HG03045 (cell line): ENCODE data around the gene RGS6.

Source experiments
- ATAC-seq: cut with Tn5 transposase; IDR thresholded peaks from one replicate; pipeline ENCODE4 v1.9.1; 2021; ENCODE audit warnings: mild to moderate bottlenecking, moderate library complexity; ENCODE audit not compliant: unreplicated experiment

Gene RGS6

GRCh38 chr14:72013721-72014345 lies 81.6 kb downstream of the RGS6 start:
- ATAC-seq = no peak

DNA sequence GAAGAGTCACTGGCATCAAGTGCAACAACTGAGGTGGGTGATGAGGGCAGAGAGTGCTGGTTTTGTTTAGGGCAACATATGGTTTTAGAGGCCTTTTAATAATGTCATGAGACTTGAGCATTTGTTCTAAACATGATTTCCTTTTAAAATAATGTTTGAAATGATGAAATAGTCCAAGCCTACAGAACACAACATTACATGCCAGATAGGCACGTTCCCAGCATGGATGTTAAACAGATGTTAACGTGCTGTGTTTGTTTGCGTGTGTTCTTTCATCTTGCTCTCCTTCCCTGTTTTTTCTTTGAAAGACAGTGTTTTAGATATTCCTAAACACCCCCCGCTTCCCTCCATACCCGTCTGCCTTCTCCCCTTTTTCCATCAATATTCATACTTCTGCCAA lies 82.3 kb downstream of the RGS6 start:
- ATAC-seq = no peak

- no peak for ATAC-seq
Observed at GRCh38 chr14:72017290-72017689, 85.1 kb downstream of the RGS6 start.

GRCh38 chr14:72023128-72024042 lies 91.2 kb downstream of the RGS6 start:
- no peak for ATAC-seq

DNA sequence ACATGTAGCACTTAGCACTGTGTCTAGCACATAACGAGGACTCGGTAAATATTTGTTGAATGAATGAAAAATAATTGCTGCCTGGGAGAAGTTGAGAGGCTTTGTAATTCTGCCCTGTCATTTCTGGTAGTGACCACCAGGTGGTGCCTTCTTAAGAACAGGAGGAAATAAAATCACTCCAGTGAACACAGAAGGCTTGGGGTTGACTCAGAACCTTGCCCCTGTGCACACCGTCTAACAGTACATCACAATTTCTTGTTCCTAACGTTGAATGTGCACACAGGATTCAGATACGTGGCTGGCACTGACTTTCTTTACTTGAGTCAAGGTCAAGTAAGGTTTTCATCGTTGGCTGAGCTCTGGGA lies 91.8 kb downstream of the RGS6 start:
- no peak for ATAC-seq

- ATAC-seq = no peak
Observed at GRCh38 chr14:72024504-72024903, 92.3 kb downstream of the RGS6 start.

- ATAC-seq = no peak
Observed at GRCh38 chr14:72026536-72026935, 94.3 kb downstream of the RGS6 start.

GRCh38 chr14:72027061-72027460 lies 94.8 kb downstream of the RGS6 start:
- ATAC-seq = no peak

DNA sequence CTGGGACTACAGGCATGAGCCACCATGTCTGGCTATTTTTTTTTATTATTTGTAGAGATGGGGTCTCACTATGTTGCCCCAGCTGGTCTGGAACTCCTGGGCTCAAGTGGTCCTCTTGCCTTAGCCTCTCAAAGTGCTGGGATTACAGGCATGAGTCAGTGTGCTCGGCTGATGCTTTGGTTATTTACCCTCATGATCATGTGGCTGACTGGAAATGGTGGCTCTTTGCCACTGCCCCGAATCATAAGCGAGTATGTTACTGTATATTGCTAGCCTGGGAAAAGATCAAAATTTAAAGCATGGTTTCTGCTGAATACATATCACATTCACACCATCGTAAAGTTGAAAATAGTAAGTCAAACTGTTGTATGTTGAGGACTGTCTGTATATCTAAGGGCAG lies 101.1 kb downstream of the RGS6 start:
- no peak for ATAC-seq

DNA sequence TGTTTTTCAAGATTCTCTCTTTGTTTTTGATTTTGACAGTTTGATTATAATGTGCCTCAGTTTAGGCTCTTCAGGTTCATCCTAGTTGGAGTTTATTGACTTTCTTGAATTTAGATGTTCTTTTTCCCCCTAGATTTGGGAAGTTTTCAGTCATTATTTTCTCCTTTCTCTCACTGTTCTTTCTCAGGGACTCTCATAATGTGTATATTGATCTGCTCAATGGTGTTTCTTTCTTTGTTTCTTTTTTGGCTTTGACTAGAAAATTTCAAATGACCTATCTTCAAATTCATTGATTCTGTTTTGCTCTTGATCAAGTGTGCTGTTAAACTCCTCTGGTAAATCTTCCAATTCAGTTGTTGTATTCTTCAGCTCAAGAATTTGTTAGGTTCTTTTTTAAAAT lies 108.3 kb downstream of the RGS6 start:
- ATAC-seq = no peak

DNA sequence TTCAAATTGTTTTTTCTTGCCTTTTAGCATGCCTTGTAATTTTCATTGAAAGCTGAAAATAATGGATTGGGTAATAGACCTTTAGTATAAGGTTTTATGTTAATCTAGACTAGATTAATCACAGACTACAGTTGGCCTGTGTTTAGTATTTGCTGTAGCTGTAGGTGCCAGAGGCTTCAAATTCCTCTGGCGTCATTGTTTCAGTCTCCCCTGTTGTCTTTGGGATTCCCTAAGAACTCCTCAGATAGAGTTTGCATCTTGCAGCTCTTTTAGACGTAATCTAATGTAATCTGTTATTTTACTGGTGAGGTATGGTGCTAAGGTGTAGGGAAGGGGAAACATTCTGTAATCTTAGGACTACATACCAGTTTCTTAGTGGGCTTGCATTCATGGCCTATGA lies 113.0 kb downstream of the RGS6 start:
- no peak for ATAC-seq

DNA sequence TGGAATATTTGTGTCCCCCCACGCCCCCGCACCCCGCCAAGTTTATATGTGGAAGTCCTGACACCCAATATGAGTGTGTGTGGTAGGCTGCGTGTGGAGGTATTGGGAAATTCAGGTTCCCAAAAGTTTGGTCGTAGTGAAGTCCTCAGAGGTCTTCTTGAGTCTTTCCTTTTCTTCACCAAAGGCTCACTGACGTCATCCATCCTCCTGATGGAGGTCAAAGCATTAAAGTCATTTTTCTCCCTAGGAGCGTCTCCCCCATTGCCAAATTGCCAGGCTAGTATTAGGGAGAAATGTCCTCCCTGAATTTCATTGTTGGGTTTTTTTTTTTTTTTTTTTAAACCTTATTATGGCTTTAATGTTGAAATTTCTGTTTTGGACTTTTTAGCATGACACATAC lies 113.7 kb downstream of the RGS6 start:
- ATAC-seq = no peak

DNA sequence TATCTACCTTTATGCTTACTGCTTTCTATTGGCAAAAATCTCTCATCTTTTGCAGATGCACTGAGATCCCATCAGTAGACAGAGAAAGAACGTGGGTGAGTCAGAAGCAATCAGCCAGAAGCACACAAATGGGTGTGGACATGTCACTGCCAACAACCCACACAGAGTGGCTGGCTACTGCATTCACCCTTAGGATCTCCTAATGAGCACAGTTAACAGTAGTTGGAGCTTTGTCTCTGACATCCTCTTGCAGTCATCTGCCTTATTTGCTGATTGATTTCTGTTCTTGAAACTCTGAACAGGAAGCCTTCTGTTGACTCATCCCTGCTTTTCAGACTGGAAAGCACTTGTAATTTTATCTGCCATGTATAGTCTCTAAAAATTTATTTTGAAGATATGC lies 117.2 kb downstream of the RGS6 start:
- ATAC-seq = no peak

- ATAC-seq = no peak
Observed at GRCh38 chr14:72052356-72052755, 120.1 kb downstream of the RGS6 start.

DNA sequence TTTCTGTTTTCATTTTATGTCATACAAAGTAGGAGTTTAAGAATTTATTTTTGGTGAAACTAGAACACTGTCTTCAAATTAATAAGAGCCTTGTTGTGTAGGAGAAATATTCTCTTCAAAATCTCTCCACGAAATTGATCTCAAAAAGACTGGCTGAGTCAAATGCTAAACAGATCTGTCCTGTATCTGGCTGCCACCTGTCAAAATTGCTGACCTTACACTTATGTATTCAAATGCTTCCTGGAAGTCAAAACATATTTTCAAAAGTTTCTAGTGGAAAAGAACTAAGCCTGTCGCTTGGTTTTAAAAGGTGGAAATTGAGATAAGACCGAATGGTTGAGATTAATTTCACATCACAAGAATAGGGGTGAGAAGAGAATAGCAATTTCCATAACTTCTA lies 121.4 kb downstream of the RGS6 start:
- no peak for ATAC-seq

- no peak for ATAC-seq
Observed at GRCh38 chr14:72054911-72055310, 122.7 kb downstream of the RGS6 start.

GRCh38 chr14:72057701-72058285 lies 125.6 kb downstream of the RGS6 start:
- no peak for ATAC-seq

- ATAC-seq = no peak
Observed at GRCh38 chr14:72060460-72060859, 128.2 kb downstream of the RGS6 start.

GRCh38 chr14:72060917-72061316 lies 128.7 kb downstream of the RGS6 start:
- no peak for ATAC-seq

GRCh38 chr14:72061718-72062117 lies 129.5 kb downstream of the RGS6 start:
- ATAC-seq = no peak

- ATAC-seq = no peak
Observed at GRCh38 chr14:72063761-72064282, 131.6 kb downstream of the RGS6 start.

DNA sequence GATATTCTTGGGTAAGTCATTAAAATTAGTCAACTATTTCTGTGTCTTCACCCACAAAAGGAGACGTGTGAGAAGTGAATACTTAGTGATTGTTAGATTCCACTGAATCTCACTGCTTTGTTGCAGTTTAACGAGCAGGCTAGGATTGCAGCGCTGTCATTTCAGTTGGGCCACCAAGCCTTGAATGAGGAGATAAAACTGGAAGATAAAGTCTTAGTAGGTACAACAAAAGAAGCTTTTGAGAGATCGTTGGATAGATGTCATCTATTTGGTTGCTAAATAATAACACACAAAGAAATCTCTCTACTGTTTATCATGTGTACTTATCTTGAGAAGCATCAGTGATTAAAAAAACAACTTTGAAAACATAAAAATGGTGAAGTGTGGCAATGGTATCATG lies 132.3 kb downstream of the RGS6 start:
- no peak for ATAC-seq
